AG04450 (cell line): ENCODE data around the gene ADAD2. TPM values are rescaled to one million over a fixed set of nuclear protein-coding genes. Genes with fewer than 3 reads are reported as not detected.
A peak's percentile ranks its signal among the peaks of the same experiment; 100 is the strongest.

Source experiments
- CTCF ChIA-PET: fragments of 300-600, 350-600 bp; formaldehyde crosslinking; extraction: SDS; loops from one replicate; lab custom pipeline; 2022; ENCODE audit warnings: antibody characterized with exemption, inconsistent platforms; lab: Charles Lee
- POLR2A ChIA-PET: fragments of 350-600 bp; formaldehyde crosslinking; extraction: SDS; loops from one replicate; lab custom pipeline; 2021; ENCODE audit warnings: antibody characterized with exemption, inconsistent platforms; lab: Yijun Ruan, JAX
- DNase-seq: peaks from one replicate; pipeline ENCODE4 v3.0.0-alpha.2; 2011; ENCODE audit warnings: low read depth, low spot score
- H3K27ac ChIP-seq: one replicate; pipeline ENCODE4 v1.5.1; 2012; ENCODE audit warnings: low read depth, low read length, control low read depth
- H3K27me3 ChIP-seq: one replicate; pipeline ENCODE4 v1.6.0; 2012; ENCODE audit warnings: low read length; ENCODE audit not compliant: control insufficient read depth, insufficient read depth
- H3K4me3 ChIP-seq: 2 replicates; pipeline ENCODE4 v1.5.1; 2011; ENCODE audit warnings: mild to moderate bottlenecking, low read depth, low read length, control low read depth
- H3K9me3 ChIP-seq: 2 replicates; pipeline ENCODE4 v1.5.1; 2012; ENCODE audit warnings: low read length; ENCODE audit not compliant: control insufficient read depth, insufficient read depth
- polyA plus RNA-seq: library from polyadenylated mRNA; depleted of rRNA; stranded (reverse); fragments of >200 nt; gene quantifications from 2 replicates; pipeline ENCODE4 v1.2.3, GENCODE V29; 2011
- TF ChIP-seq, protein P1 (sequence below): IDR thresholded peaks from 2 replicates; pipeline ENCODE4 v1.5.1; 2011; ENCODE audit warnings: low read depth, low read length, control low read depth, inconsistent platforms

The ADAD2 gene
- polyA plus RNA-seq, 1 experiment: not detected

DNA sequence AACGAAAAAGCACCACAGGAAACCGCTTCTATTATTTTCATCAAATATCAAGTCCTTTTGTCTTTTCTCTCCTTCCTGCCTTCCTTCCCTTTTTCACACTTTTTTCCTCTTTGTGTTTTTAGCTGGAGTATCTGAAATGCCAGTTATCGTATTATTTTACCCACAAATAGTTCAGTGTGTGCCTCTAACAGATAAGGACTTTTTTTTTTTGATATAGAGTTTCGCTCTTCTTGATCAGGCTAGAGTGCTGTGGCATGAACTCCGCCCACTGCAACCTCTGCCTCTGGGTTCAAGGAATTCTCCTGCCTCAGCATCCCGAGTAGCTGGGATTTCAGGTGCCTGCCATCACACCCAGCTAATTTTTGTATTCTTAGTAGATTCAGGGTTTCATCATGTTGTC is 35.2 kb upstream of the ADAD2 start:
- no peaks in the 10 kb centered on the region; the same call in 1 of the 2 replicates for H3K9me3 ChIP-seq
- POLR2A ChIA-PET: no interaction called here
- CTCF ChIA-PET: interaction anchor here (0.6 to 1.6 kb wide), 3 partner anchors 31 to 329 kb away, joined by 3 to 5 read pairs (median 4); partner anchors contain the start of gene TAF1C
- H3K27ac ChIP-seq: no peak overlapping the region
- H3K27me3 ChIP-seq: peaks cover 31% of the 10 kb centered on the region
- TF ChIP-seq, protein P1, sequence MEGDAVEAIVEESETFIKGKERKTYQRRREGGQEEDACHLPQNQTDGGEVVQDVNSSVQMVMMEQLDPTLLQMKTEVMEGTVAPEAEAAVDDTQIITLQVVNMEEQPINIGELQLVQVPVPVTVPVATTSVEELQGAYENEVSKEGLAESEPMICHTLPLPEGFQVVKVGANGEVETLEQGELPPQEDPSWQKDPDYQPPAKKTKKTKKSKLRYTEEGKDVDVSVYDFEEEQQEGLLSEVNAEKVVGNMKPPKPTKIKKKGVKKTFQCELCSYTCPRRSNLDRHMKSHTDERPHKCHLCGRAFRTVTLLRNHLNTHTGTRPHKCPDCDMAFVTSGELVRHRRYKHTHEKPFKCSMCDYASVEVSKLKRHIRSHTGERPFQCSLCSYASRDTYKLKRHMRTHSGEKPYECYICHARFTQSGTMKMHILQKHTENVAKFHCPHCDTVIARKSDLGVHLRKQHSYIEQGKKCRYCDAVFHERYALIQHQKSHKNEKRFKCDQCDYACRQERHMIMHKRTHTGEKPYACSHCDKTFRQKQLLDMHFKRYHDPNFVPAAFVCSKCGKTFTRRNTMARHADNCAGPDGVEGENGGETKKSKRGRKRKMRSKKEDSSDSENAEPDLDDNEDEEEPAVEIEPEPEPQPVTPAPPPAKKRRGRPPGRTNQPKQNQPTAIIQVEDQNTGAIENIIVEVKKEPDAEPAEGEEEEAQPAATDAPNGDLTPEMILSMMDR: no peak
- DNase-seq: no peak
- H3K4me3 ChIP-seq: no peak overlapping the region

DNA sequence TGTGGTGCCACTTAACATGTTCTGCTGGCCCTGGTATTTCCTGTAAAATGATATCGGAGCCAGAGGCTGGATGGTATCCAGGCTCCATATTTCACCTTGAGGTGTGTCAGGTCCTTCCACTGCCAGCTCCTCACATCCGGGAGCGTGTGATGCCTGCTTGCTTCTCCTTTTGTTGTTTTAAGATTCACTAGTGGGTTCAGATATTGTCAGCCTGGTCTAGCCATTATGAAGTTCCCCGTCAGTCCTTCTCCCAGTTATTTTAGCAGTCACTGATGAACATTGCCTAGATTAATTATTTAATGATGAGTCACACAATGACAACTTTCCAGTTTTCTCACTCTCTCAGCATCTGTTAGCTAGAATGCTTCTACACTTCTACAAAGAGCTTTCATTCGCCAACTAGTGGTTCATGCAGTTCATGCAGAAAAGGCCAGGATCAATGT is 34.6 kb upstream of the ADAD2 start:
- Histone ChIP-seq H3K27ac (no peak overlapping the region), H3K4me3 (no peak overlapping the region), H3K27me3 (peaks cover 33% of the 10 kb centered on the region), H3K9me3 (no peaks in the 10 kb centered on the region; the same call in 1 of the 2 replicates)
- DNase-seq: no peak
- TF ChIP-seq, protein P1: peak; percentile 35
- CTCF ChIA-PET: interaction anchor here (0.6 to 1.6 kb wide), 4 partner anchors 31 to 328 kb away, joined by 3 to 7 read pairs (median 4); partner anchors contain the start of gene TAF1C
- POLR2A ChIA-PET: interaction anchor here (0.6 to 0.7 kb wide), 2 partner anchors 38 to 383 kb away, joined by 3 read pairs; no protein-coding TSS in a partner anchor

DNA sequence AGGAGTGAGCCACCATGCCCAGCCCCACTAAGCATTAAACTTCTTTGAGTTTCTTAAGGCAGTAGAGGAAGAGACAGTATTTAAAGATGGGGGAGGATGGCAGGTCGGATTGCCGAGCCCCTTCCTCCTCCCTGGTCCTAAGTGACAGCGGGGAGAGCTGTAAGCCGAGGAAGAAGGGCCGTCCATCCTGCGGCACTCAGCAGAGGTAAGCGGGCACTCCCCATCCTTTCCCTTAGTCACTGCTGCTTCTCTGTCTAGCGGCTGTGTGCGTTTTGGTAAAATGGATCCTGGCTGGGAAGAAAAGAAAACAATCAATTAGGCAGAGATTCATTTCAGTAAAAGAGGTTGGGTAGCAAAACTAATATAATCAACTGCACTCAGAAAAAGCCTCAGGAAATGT is 31.9 kb upstream of the ADAD2 start:
- H3K4me3 ChIP-seq: no peak overlapping the region
- TF ChIP-seq, protein P1: no peak
- H3K27ac ChIP-seq: no peak overlapping the region
- peaks cover 50% of the 10 kb centered on the region for H3K27me3 ChIP-seq
- no peaks in the 10 kb centered on the region; the same call in 1 of the 2 replicates for H3K9me3 ChIP-seq
- POLR2A ChIA-PET: no interaction called here
- no peak for DNase-seq
- CTCF ChIA-PET: interaction anchor here (1.0 kb wide), 1 partner anchor 28 kb away, joined by 3 read pairs; the partner anchor contains the start of gene TAF1C

DNA sequence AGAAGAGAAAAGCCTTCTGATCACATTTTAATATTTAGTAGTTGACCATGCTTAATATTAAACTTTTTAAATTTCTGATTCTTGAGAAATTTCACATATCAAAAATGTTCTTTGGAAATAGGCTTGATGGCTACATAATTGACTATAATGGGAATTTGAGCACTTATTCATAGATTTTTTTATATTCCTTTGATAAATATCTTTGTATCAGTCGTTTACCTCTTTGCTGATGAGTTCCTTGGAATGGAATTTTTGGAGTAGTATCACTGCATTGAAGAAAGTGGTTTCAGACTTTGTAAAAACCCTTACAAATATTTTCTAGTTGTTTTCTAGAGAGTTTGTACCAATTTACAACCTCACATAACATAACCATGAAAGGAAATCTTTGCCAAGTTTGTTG is 31.2 kb upstream of the ADAD2 start:
- no peak for DNase-seq
- Histone ChIP-seq H3K27ac (no peak overlapping the region), H3K27me3 (peaks cover 50% of the 10 kb centered on the region), H3K4me3 (no peak overlapping the region), H3K9me3 (no peaks in the 10 kb centered on the region; the same call in 1 of the 2 replicates)
- ChIA-PET CTCF (no interaction called here), POLR2A (no interaction called here)
- TF ChIP-seq, protein P1: no peak

DNA sequence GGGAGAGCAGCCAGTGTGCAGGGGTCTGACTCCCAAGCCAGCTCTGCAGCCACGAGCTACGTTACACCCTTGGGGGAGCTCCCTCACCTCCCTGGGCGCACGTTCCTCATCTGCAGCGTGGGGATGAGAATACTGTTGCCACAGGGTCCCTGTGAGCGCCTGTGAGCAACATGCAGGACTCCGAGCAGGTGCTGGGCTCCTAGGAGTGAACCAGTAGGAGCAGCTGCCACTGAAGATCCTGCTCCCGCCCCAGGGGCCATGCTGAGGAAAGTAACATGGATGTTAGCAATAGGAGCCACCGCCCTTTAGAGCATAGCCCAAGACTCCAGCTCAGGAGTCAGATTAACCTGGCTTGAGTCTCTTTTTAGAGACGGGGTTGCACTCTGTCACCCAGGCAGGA is 29.9 kb upstream of the ADAD2 start:
- no peak overlapping the region for H3K27ac ChIP-seq
- ChIA-PET CTCF (interaction anchor here (0.6 to 1.7 kb wide), 4 partner anchors 12 to 95 kb away, joined by 3 to 9 read pairs (median 6); partner anchors contain the start of gene TAF1C), POLR2A (interaction anchor here (0.8 kb wide), 1 partner anchor 14 kb away, joined by 3 read pairs; no protein-coding TSS in a partner anchor)
- H3K27me3 ChIP-seq: peaks cover 56% of the 10 kb centered on the region
- TF ChIP-seq, protein P1: no peak
- DNase-seq: no peak
- no peaks in the 10 kb centered on the region; the same call in 1 of the 2 replicates for H3K9me3 ChIP-seq
- H3K4me3 ChIP-seq: no peak overlapping the region
